Measurements from ENCODE around the gene LRRC23. TPM values are rescaled to one million over a fixed set of nuclear protein-coding genes. Genes with fewer than 3 reads are reported as not detected.

Gene LRRC23
- total and polyA plus RNA-seq, 2 donors (not counting 1 experiment from before 2014, with no cell fraction given): 5.6 to 9.6 TPM

GRCh38 chr12:6921996-6922946 lies 17.6 kb downstream of the LRRC23 start:
- no peaks in the 10 kb centered on the region for H3K9me3 ChIP-seq (ENCODE audit: control insufficient read depth, insufficient read depth, low read depth, low read length)
- peaks cover 27% of the 10 kb centered on the region for H3K4me1 ChIP-seq (ENCODE audit: control insufficient read depth, extremely low read depth, insufficient read depth, low read length)
- no peak for DNase-seq (ENCODE audit: low read depth in 2 of 2)
- no peak overlapping the region for H3K4me3 ChIP-seq (replicated peaks in 1 of 4; ENCODE audit: control extremely low read depth in 1 of 4, insufficient read depth in 1 of 4, low read depth in 3 of 4, low read length in 4 of 4)
- H3K36me3 ChIP-seq (ENCODE audit: control insufficient read depth, insufficient read depth, low read length): peaks cover 16% of the 10 kb centered on the region
- H3K27me3 ChIP-seq (ENCODE audit: control insufficient read depth, insufficient read depth, low read length): no peaks in the 10 kb centered on the region
- H4K20me1 ChIP-seq (ENCODE audit: control insufficient read depth, extremely low read depth, insufficient read depth, low read length): no peaks in the 10 kb centered on the region
- H2AFZ ChIP-seq (ENCODE audit: low read length): no peak overlapping the region
- no peak overlapping the region for H3K9ac ChIP-seq (ENCODE audit: insufficient read depth, low read length)
- TF ChIP-seq EZH2 (IDR thresholded peaks at IDR 0.05; ENCODE audit: low read length, missing control alignments): no peak
- H3K27ac ChIP-seq (ENCODE audit: insufficient read depth, low read length): no peak overlapping the region
- peaks cover 5% of the 10 kb centered on the region for H3K79me2 ChIP-seq (ENCODE audit: control insufficient read depth, insufficient read depth, low read length)
- no peak overlapping the region for H3K4me2 ChIP-seq (ENCODE audit: extremely low read depth, insufficient read depth, low read length)

GRCh38 chr12:6923003-6923732 lies 18.5 kb downstream of the LRRC23 start:
- TF ChIP-seq EZH2 (IDR thresholded peaks at IDR 0.05; ENCODE audit: low read length, missing control alignments): no peak
- TF ChIP-seq CTCF (conservative IDR thresholded peaks at IDR 0.05 in 1 of 2, IDR thresholded peaks at IDR 0.05 in 1 of 2; ENCODE audit: low read depth in 1 of 2, low read length in 2 of 2): no peak
- Histone ChIP-seq H3K4me3 (replicated peaks in 1 of 4; ENCODE audit: control extremely low read depth in 1 of 4, insufficient read depth in 1 of 4, low read depth in 3 of 4, low read length in 4 of 4) (no peak overlapping the region), H3K27ac (ENCODE audit: insufficient read depth, low read length) (no peak overlapping the region), H3K4me2 (ENCODE audit: extremely low read depth, insufficient read depth, low read length) (no peak overlapping the region), H3K4me1 (ENCODE audit: control insufficient read depth, extremely low read depth, insufficient read depth, low read length) (peaks cover 27% of the 10 kb centered on the region), H3K27me3 (ENCODE audit: control insufficient read depth, insufficient read depth, low read length) (no peaks in the 10 kb centered on the region), H3K79me2 (ENCODE audit: control insufficient read depth, insufficient read depth, low read length) (peaks cover 9% of the 10 kb centered on the region), H3K9ac (ENCODE audit: insufficient read depth, low read length) (no peak overlapping the region), H4K20me1 (ENCODE audit: control insufficient read depth, extremely low read depth, insufficient read depth, low read length) (no peaks in the 10 kb centered on the region), H3K36me3 (ENCODE audit: control insufficient read depth, insufficient read depth, low read length) (peaks cover 12% of the 10 kb centered on the region), H3K9me3 (ENCODE audit: control insufficient read depth, insufficient read depth, low read depth, low read length) (no peaks in the 10 kb centered on the region), H2AFZ (ENCODE audit: low read length) (no peak overlapping the region)
- DNase-seq (ENCODE audit: low read depth in 2 of 2): no peak

- no peak overlapping the region for H3K4me3 ChIP-seq (replicated peaks in 1 of 4; ENCODE audit: control extremely low read depth in 1 of 4, insufficient read depth in 1 of 4, low read depth in 3 of 4, low read length in 4 of 4)
- H3K27me3 ChIP-seq (ENCODE audit: control insufficient read depth, insufficient read depth, low read length): no peaks in the 10 kb centered on the region
- no peak overlapping the region for H3K27ac ChIP-seq (ENCODE audit: insufficient read depth, low read length)
- no peaks in the 10 kb centered on the region for H4K20me1 ChIP-seq (ENCODE audit: control insufficient read depth, extremely low read depth, insufficient read depth, low read length)
- no peak for DNase-seq (ENCODE audit: low read depth in 2 of 2)
- peaks cover 15% of the 10 kb centered on the region for H3K79me2 ChIP-seq (ENCODE audit: control insufficient read depth, insufficient read depth, low read length)
- no peak overlapping the region for H3K9ac ChIP-seq (ENCODE audit: insufficient read depth, low read length)
- H3K9me3 ChIP-seq (ENCODE audit: control insufficient read depth, insufficient read depth, low read depth, low read length): no peaks in the 10 kb centered on the region
- TF ChIP-seq EZH2 (IDR thresholded peaks at IDR 0.05; ENCODE audit: low read length, missing control alignments): no peak
- TF ChIP-seq CTCF (conservative IDR thresholded peaks at IDR 0.05 in 1 of 2, IDR thresholded peaks at IDR 0.05 in 1 of 2; ENCODE audit: low read depth in 1 of 2, low read length in 2 of 2): no peak
- H3K4me1 ChIP-seq (ENCODE audit: control insufficient read depth, extremely low read depth, insufficient read depth, low read length): peaks cover 27% of the 10 kb centered on the region
- H3K4me2 ChIP-seq (ENCODE audit: extremely low read depth, insufficient read depth, low read length): no peak overlapping the region
- H2AFZ ChIP-seq (ENCODE audit: low read length): no peak overlapping the region
- H3K36me3 ChIP-seq (ENCODE audit: control insufficient read depth, insufficient read depth, low read length): peaks cover 12% of the 10 kb centered on the region
Measured at GRCh38 chr12:6923851-6924250, 19.2 kb downstream of the LRRC23 start.

All from fibroblast of lung (primary cell).